ENCODE data around the gene FGFRL1. TPM values are rescaled to one million over a fixed set of nuclear protein-coding genes. Genes with fewer than 3 reads are reported as not detected.

Gene FGFRL1
- total and polyA plus RNA-seq, 2 of the 13 experiments (the other 11 are each of a cell fraction or from before 2014, with no cell fraction given), result 19.1 to 30.6 TPM

DNA sequence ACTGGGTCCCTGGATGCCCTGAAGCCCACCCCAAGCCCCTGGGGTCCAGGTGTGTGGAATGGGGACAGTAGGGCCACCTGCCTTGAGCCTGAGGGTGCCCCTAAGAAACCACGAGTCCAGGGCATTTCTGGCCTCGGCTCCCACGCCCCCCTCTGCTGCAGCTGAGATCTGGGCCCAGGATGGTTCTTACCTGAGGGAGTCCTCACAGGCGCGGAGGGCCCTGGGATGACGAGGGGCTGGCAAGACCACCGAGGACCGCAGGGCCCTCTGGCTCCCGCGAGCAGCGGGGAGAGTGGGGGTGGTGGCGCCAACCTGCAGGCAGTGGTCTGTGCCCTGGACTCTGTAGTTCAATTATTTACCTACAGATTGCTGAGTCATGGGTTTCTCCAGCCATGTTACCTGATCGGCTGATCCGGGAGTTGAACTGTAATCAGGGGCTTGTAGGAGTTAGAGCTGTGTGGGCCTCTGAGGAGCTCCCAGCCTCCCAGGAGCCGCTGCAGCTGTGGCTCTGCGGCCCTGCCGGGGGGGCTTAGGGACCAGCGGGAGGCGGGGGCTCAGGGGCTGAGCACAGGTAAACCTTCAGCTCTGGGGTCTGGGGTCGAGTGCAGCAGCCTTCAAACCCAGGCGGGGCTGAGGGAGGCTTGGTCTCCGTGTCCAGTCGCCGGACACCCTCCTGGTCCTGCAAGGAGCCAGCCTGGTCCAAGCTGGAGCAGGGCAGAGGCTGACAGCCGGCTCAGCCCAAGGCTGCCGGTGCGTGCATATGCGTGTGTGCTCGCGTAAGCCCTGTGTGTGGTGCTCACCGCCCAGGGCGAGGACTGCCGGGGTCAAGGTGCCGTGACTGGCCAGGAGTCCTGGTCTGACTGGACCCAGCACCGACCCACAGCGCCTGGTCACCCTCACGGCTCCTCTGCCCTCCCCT lies 18.1 kb upstream of the FGFRL1 start, which contains the start of gene SLC26A1 (continued):
- TF ChIP-seq, protein P1, sequence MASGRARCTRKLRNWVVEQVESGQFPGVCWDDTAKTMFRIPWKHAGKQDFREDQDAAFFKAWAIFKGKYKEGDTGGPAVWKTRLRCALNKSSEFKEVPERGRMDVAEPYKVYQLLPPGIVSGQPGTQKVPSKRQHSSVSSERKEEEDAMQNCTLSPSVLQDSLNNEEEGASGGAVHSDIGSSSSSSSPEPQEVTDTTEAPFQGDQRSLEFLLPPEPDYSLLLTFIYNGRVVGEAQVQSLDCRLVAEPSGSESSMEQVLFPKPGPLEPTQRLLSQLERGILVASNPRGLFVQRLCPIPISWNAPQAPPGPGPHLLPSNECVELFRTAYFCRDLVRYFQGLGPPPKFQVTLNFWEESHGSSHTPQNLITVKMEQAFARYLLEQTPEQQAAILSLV (CRISPR knock-in tag; IDR thresholded peaks at IDR 0.05; ENCODE audit: borderline replicate concordance), result peak; percentile 83; the same call in 1 of the 2 replicates
- TF ChIP-seq ZNF614 (CRISPR knock-in tag; IDR thresholded peaks at IDR 0.05; ENCODE audit: borderline replicate concordance) (peak; percentile 94; the same call in 1 of the 2 replicates), ZNF34 (CRISPR knock-in tag; IDR thresholded peaks at IDR 0.05; ENCODE audit: borderline replicate concordance) (no peak), ZSCAN9 (CRISPR knock-in tag; IDR thresholded peaks at IDR 0.05; ENCODE audit: borderline replicate concordance) (peak; percentile 4; the same call in 1 of the 2 replicates), HES4 (CRISPR knock-in tag; IDR thresholded peaks at IDR 0.05; ENCODE audit: borderline replicate concordance) (peak; percentile 76; the same call in 1 of the 2 replicates), TAF1 (CRISPR knock-in tag; IDR thresholded peaks at IDR 0.05) (peak; percentile 14), RFXAP (CRISPR knock-in tag; IDR thresholded peaks at IDR 0.05; ENCODE audit: borderline replicate concordance) (0 out of 2 replicates have a peak, but pooled peaks have one; percentile 63), ELF4 (CRISPR knock-in tag; IDR thresholded peaks at IDR 0.05; ENCODE audit: borderline replicate concordance) (0 out of 2 replicates have a peak, but pooled peaks have one; percentile 50), ZNF292 (CRISPR knock-in tag; IDR thresholded peaks at IDR 0.05; ENCODE audit: borderline replicate concordance, low read depth) (peak; percentile 48; the same call in 1 of the 2 replicates), ZNF670 (CRISPR knock-in tag; IDR thresholded peaks at IDR 0.05; ENCODE audit: borderline replicate concordance) (no peak), ZBTB7A (CRISPR knock-in tag; IDR thresholded peaks at IDR 0.05) (peak; percentile 48; the same call in 1 of the 2 replicates), FOXA1 (IDR thresholded peaks at IDR 0.05) (no peak), FOXA1 (CRISPR knock-in tag; IDR thresholded peaks at IDR 0.05) (peak; percentile 71), TCF7L2 (IDR thresholded peaks at IDR 0.05; ENCODE audit: low read depth, low read length) (no peak), PHF8 (CRISPR knock-in tag; IDR thresholded peaks at IDR 0.05) (no peak; the same call in 1 of the 2 replicates), NFE2L1 (CRISPR knock-in tag; IDR thresholded peaks at IDR 0.05; ENCODE audit: borderline replicate concordance) (peak; percentile 93; the same call in 1 of the 2 replicates), TCF7 (IDR thresholded peaks at IDR 0.05; ENCODE audit: low read depth) (no peak), ZNF101 (CRISPR knock-in tag; IDR thresholded peaks at IDR 0.05; ENCODE audit: borderline replicate concordance, low read depth) (no peak), CBX1 (IDR thresholded peaks at IDR 0.05; ENCODE audit: low read depth) (peak; percentile 48)
- TF ChIP-seq, protein P2, sequence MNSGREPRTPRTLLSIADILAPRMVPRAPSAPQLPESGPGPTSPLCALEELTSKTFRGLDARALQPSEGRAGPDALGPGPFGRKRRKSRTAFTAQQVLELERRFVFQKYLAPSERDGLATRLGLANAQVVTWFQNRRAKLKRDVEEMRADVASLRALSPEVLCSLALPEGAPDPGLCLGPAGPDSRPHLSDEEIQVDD (CRISPR knock-in tag; IDR thresholded peaks at IDR 0.05; ENCODE audit: borderline replicate concordance), result no peak
- TF ChIP-seq, protein P3, sequence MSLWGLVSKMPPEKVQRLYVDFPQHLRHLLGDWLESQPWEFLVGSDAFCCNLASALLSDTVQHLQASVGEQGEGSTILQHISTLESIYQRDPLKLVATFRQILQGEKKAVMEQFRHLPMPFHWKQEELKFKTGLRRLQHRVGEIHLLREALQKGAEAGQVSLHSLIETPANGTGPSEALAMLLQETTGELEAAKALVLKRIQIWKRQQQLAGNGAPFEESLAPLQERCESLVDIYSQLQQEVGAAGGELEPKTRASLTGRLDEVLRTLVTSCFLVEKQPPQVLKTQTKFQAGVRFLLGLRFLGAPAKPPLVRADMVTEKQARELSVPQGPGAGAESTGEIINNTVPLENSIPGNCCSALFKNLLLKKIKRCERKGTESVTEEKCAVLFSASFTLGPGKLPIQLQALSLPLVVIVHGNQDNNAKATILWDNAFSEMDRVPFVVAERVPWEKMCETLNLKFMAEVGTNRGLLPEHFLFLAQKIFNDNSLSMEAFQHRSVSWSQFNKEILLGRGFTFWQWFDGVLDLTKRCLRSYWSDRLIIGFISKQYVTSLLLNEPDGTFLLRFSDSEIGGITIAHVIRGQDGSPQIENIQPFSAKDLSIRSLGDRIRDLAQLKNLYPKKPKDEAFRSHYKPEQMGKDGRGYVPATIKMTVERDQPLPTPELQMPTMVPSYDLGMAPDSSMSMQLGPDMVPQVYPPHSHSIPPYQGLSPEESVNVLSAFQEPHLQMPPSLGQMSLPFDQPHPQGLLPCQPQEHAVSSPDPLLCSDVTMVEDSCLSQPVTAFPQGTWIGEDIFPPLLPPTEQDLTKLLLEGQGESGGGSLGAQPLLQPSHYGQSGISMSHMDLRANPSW (CRISPR knock-in tag; IDR thresholded peaks at IDR 0.05; ENCODE audit: borderline replicate concordance), result 0 out of 2 replicates have a peak, but pooled peaks have one; percentile 14
- TF ChIP-seq, protein P4, sequence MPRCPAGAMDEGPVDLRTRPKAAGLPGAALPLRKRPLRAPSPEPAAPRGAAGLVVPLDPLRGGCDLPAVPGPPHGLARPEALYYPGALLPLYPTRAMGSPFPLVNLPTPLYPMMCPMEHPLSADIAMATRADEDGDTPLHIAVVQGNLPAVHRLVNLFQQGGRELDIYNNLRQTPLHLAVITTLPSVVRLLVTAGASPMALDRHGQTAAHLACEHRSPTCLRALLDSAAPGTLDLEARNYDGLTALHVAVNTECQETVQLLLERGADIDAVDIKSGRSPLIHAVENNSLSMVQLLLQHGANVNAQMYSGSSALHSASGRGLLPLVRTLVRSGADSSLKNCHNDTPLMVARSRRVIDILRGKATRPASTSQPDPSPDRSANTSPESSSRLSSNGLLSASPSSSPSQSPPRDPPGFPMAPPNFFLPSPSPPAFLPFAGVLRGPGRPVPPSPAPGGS (CRISPR knock-in tag; IDR thresholded peaks at IDR 0.05), result no peak

Data from HepG2 (cell line).